HEK293 (cell line): ENCODE measurements around the gene SERPINA3.

ENCODE experiments used
- CTCF ChIA-PET: fragments of 350-600 bp; formaldehyde crosslinking; extraction: SDS; loops from one replicate; lab custom pipeline; 2021; ENCODE audit warnings: antibody characterized with exemption; lab: Yijun Ruan, JAX
- POLR2A ChIA-PET: fragments of 300-600 bp; formaldehyde crosslinking; extraction: SDS; loops from one replicate; lab custom pipeline; 2020; ENCODE audit warnings: antibody characterized with exemption, inconsistent platforms; lab: Yijun Ruan, JAX
- H3K27ac ChIP-seq: fragments of 200-500 bp; sonication (Bioruptor generic); 2 replicates; pipeline ENCODE4 v1.5.1; 2014; ENCODE audit warnings: low read depth, low read length, control low read depth, inconsistent platforms; ENCODE audit errors: extremely low read depth
- H3K36me3 ChIP-seq, 2 experiments: fragments of 200-500 bp in 1 of 2; sonication (Bioruptor generic) in 1 of 2; 1 replicate in 1 of 2; 2 replicates in 1 of 2; pipeline ENCODE4 v1.5.1; 2014 to 2017; ENCODE audit warnings: inconsistent platforms in 2 of 2, low read length in 2 of 2; ENCODE audit not compliant: control insufficient read depth in 2 of 2, insufficient read depth in 1 of 2
- H3K4me1 ChIP-seq: fragments of 200-500 bp; sonication (Bioruptor generic); 2 replicates; pipeline ENCODE4 v1.5.1; 2014; ENCODE audit warnings: mild to moderate bottlenecking, low read length, inconsistent platforms; ENCODE audit not compliant: control insufficient read depth, insufficient read depth
- H3K4me3 ChIP-seq: 2 replicates; pipeline ENCODE4 v1.5.1; 2011; ENCODE audit warnings: low read depth, mild to moderate bottlenecking, control low read depth, low read length, moderate library complexity
- H3K9me3 ChIP-seq: fragments of 200-500 bp; sonication (Bioruptor generic); 2 replicates; pipeline ENCODE4 v1.5.1; 2014; ENCODE audit warnings: low read depth, low read length, inconsistent platforms; ENCODE audit not compliant: control insufficient read depth, insufficient read depth
- FEZF1 ChIP-seq: fragments of 450-650 bp; formaldehyde crosslinking; IDR thresholded peaks from 2 replicates; pipeline ENCODE4 v1.5.1; 2016; ENCODE audit warnings: missing biosample characterization, missing genetic modification characterization
- GLI2 ChIP-seq: fragments of 450-650 bp; formaldehyde crosslinking; IDR thresholded peaks from 2 replicates; pipeline ENCODE4; 2017; ENCODE audit warnings: missing biosample characterization, missing genetic modification characterization, low read depth, borderline replicate concordance
- REPIN1 ChIP-seq: fragments of 450-650 bp; formaldehyde crosslinking; IDR thresholded peaks from 2 replicates; pipeline ENCODE4 v1.5.1; 2017; ENCODE audit warnings: missing biosample characterization, missing genetic modification characterization, low read depth
- TCF7L2 ChIP-seq: IDR thresholded peaks from 2 replicates; pipeline ENCODE4 v1.6.1; 2011; ENCODE audit warnings: low read depth, mild to moderate bottlenecking, inconsistent platforms, low read length, moderate library complexity, borderline replicate concordance
- ZBTB17 ChIP-seq: fragments of 450-650 bp; formaldehyde crosslinking; IDR thresholded peaks from 2 replicates; pipeline ENCODE4 v1.5.1; 2016; ENCODE audit warnings: missing biosample characterization, missing genetic modification characterization
- ZBTB21 ChIP-seq: fragments of 450-650 bp; formaldehyde crosslinking; IDR thresholded peaks from 2 replicates; pipeline ENCODE4 v1.5.1; 2017; ENCODE audit warnings: missing biosample characterization, missing genetic modification characterization
- ZNF132 ChIP-seq: fragments of 450-650 bp; formaldehyde crosslinking; IDR thresholded peaks from 2 replicates; pipeline ENCODE4 v1.5.1; 2017; ENCODE audit warnings: missing biosample characterization, missing genetic modification characterization, borderline replicate concordance
- ZNF202 ChIP-seq: fragments of 450-650 bp; formaldehyde crosslinking; IDR thresholded peaks from 2 replicates; pipeline ENCODE4 v1.5.1; 2016; ENCODE audit warnings: missing biosample characterization, missing genetic modification characterization, borderline replicate concordance
- ZNF23 ChIP-seq: fragments of 450-650 bp; formaldehyde crosslinking; IDR thresholded peaks from 2 replicates; pipeline ENCODE4 v1.5.1; 2016; ENCODE audit warnings: missing biosample characterization, missing genetic modification characterization, borderline replicate concordance
- ZNF311 ChIP-seq: fragments of 450-650 bp; formaldehyde crosslinking; IDR thresholded peaks from 2 replicates; pipeline ENCODE4 v1.5.1; 2017; ENCODE audit warnings: missing biosample characterization, missing genetic modification characterization, borderline replicate concordance
- ZNF350 ChIP-seq: fragments of 450-650 bp; formaldehyde crosslinking; IDR thresholded peaks from 2 replicates; pipeline ENCODE4 v1.5.0; 2017; ENCODE audit warnings: missing biosample characterization, mild to moderate bottlenecking, missing genetic modification characterization
- ZNF426 ChIP-seq: fragments of 450-650 bp; formaldehyde crosslinking; IDR thresholded peaks from 2 replicates; pipeline ENCODE4 v1.5.1; 2017; ENCODE audit warnings: missing biosample characterization, missing genetic modification characterization, mild to moderate bottlenecking, inconsistent platforms, moderate library complexity
- ZNF521 ChIP-seq: fragments of 450-650 bp; formaldehyde crosslinking; IDR thresholded peaks from 2 replicates; pipeline ENCODE4 v1.5.1; 2017; ENCODE audit warnings: missing biosample characterization, mild to moderate bottlenecking, missing genetic modification characterization
- ZNF555 ChIP-seq: fragments of 450-650 bp; formaldehyde crosslinking; conservative IDR thresholded peaks from 2 replicates; pipeline ENCODE4 v1.5.1; 2017; ENCODE audit warnings: missing biosample characterization, mild to moderate bottlenecking, missing genetic modification characterization, inconsistent platforms
- ZNF596 ChIP-seq: fragments of 450-650 bp; IDR thresholded peaks from 2 replicates; pipeline ENCODE4 v1.5.0; 2018; ENCODE audit warnings: missing biosample characterization, mild to moderate bottlenecking, missing genetic modification characterization, moderate library complexity
- ZNF645 ChIP-seq: fragments of 450-650 bp; formaldehyde crosslinking; IDR thresholded peaks from 2 replicates; pipeline ENCODE4; 2016; ENCODE audit warnings: missing biosample characterization, missing genetic modification characterization
- ZNF701 ChIP-seq: fragments of 450-650 bp; formaldehyde crosslinking; IDR thresholded peaks from 2 replicates; pipeline ENCODE4 v1.5.1; 2016; ENCODE audit warnings: missing biosample characterization, missing genetic modification characterization
- ZNF768 ChIP-seq: fragments of 450-650 bp; formaldehyde crosslinking; IDR thresholded peaks from 2 replicates; pipeline ENCODE4 v1.5.1; 2018; ENCODE audit warnings: missing biosample characterization, mild to moderate bottlenecking, missing genetic modification characterization
- ZNF785 ChIP-seq: fragments of 450-650 bp; formaldehyde crosslinking; IDR thresholded peaks from 2 replicates; pipeline ENCODE4 v1.5.1; 2016; ENCODE audit warnings: missing biosample characterization, missing genetic modification characterization
- ZNF830 ChIP-seq: fragments of 450-650 bp; IDR thresholded peaks from 2 replicates; pipeline ENCODE4 v1.5.0; 2018; ENCODE audit warnings: missing biosample characterization, missing genetic modification characterization, low read depth, mild to moderate bottlenecking, moderate library complexity
- ZSCAN16 ChIP-seq: fragments of 450-650 bp; formaldehyde crosslinking; IDR thresholded peaks from 2 replicates; pipeline ENCODE4 v1.5.1; 2016; ENCODE audit warnings: missing biosample characterization, missing genetic modification characterization
- TF ChIP-seq, protein P1 (sequence below): fragments of 450-650 bp; formaldehyde crosslinking; IDR thresholded peaks from 2 replicates; pipeline ENCODE4 v1.5.1; 2017; ENCODE audit warnings: missing biosample characterization, missing genetic modification characterization
- TF ChIP-seq, protein P2 (sequence below): fragments of 450-650 bp; formaldehyde crosslinking; IDR thresholded peaks from 2 replicates; pipeline ENCODE4 v1.5.1; 2016; ENCODE audit warnings: missing biosample characterization, missing genetic modification characterization, low read depth

SERPINA3 gene

DNA sequence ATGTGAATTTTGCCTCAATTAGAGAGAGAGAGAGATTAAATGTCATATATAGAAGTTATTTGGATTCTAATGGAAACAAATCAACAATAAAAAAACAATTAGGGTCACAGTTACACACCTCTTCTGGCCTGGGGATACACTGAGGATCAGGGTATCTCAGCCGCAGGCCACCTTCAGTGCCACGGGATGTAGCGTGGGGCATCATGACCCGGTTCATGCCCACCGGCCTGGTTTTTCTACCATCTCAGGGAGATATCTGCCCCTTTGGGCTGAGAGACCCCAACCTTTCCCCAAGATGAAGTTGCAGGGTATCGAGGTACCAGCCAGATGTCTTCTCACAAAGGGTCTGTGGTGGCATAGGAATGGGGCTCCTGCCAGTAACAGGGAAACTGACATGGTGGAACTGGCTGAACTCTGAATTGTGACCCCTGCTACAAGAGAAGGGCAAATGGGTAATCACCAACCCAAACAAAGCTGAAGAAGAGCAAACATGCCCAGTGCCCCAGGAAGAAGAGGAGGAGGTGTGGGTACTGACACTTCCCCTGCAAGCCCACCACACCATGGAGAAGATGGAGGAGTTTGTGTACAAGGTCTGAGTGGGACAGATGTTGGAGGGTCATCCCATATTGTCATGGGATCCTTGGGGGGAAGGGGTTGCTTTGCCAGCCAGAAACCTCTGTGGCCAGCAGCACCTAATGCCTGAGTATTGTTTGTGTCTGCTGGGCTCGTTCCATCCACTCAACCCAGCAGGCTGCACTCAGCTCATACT is 19.5 kb downstream of the SERPINA3 start (continued):
- TF ChIP-seq, protein P1, sequence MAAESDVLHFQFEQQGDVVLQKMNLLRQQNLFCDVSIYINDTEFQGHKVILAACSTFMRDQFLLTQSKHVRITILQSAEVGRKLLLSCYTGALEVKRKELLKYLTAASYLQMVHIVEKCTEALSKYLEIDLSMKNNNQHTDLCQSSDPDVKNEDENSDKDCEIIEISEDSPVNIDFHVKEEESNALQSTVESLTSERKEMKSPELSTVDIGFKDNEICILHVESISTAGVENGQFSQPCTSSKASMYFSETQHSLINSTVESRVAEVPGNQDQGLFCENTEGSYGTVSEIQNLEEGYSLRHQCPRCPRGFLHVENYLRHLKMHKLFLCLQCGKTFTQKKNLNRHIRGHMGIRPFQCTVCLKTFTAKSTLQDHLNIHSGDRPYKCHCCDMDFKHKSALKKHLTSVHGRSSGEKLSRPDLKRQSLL (tag by site-specific recombination) = no peak
- TF ChIP-seq ZNF768 (no peak), FEZF1 (tag by site-specific recombination) (no peak), ZSCAN16 (tag by site-specific recombination) (no peak)
- TF ChIP-seq, all 188 proteins: peak for 0

- Histone ChIP-seq H3K4me1 (no peaks in the 10 kb centered on the region), H3K27ac (no peak overlapping the region), H3K4me3 (no peak overlapping the region), H3K36me3 (no peaks in the 10 kb centered on the region), H3K9me3 (no peaks in the 10 kb centered on the region)
- CTCF ChIA-PET = no interaction called here
- POLR2A ChIA-PET = no interaction called here
- TF ChIP-seq ZBTB21 (tag by site-specific recombination) (no peak), TCF7L2 (no peak), ZNF311 (no peak), ZNF350 (tag by site-specific recombination) (no peak), ZNF785 (tag by site-specific recombination) (no peak)
Observed at GRCh38 chr14:94632305-94632590, 20.1 kb downstream of the SERPINA3 start.

GRCh38 chr14:94633121-94633520 is 20.9 kb downstream of the SERPINA3 start:
- CTCF ChIA-PET = no interaction called here
- POLR2A ChIA-PET = no interaction called here
- no peaks in the 10 kb centered on the region for H3K36me3 ChIP-seq
- no peaks in the 10 kb centered on the region for H3K4me1 ChIP-seq
- TF ChIP-seq GLI2 (no peak), ZNF23 (tag by site-specific recombination) (no peak), ZNF555 (tag by site-specific recombination) (no peak), ZNF596 (tag by site-specific recombination) (no peak), ZNF701 (no peak), ZNF132 (no peak), ZNF785 (tag by site-specific recombination) (no peak), ZNF830 (no peak), ZBTB17 (no peak)
- TF ChIP-seq, protein P2, sequence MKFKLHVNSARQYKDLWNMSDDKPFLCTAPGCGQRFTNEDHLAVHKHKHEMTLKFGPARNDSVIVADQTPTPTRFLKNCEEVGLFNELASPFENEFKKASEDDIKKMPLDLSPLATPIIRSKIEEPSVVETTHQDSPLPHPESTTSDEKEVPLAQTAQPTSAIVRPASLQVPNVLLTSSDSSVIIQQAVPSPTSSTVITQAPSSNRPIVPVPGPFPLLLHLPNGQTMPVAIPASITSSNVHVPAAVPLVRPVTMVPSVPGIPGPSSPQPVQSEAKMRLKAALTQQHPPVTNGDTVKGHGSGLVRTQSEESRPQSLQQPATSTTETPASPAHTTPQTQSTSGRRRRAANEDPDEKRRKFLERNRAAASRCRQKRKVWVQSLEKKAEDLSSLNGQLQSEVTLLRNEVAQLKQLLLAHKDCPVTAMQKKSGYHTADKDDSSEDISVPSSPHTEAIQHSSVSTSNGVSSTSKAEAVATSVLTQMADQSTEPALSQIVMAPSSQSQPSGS (tag by site-specific recombination) = no peak
- TF ChIP-seq, all 188 proteins: peak for 0
- Histone ChIP-seq H3K9me3 (no peaks in the 10 kb centered on the region), H3K27ac (no peak overlapping the region), H3K4me3 (no peak overlapping the region)

GRCh38 chr14:94635154-94635553 is 23.0 kb downstream of the SERPINA3 start:
- H3K4me1 ChIP-seq = no peaks in the 10 kb centered on the region
- no peaks in the 10 kb centered on the region for H3K9me3 ChIP-seq
- no peak overlapping the region for H3K27ac ChIP-seq
- TF ChIP-seq ZNF521 (tag by site-specific recombination) (no peak), REPIN1 (tag by site-specific recombination) (no peak), ZNF426 (tag by site-specific recombination) (no peak), ZNF202 (tag by site-specific recombination) (no peak), ZNF645 (tag by site-specific recombination) (no peak)
- ChIA-PET POLR2A (no interaction called here), CTCF (no interaction called here)
- no peak overlapping the region for H3K4me3 ChIP-seq
- no peaks in the 10 kb centered on the region for H3K36me3 ChIP-seq
